ENCODE results near the gene FCRLB. TPM values are rescaled to one million over a fixed set of nuclear protein-coding genes. Genes with fewer than 3 reads are reported as not detected.

FCRLB gene
- total and polyA plus RNA-seq, 2 donors (not counting 1 experiment from before 2014, with no cell fraction given) = 3.8 to 6.4 TPM

- no peak overlapping the region for H3K4me2 ChIP-seq (replicated peaks; ENCODE audit: low read depth, low read length, poor library complexity, severe bottlenecking)
- TF ChIP-seq CTCF (IDR thresholded peaks at IDR 0.05) (no peak), EZH2 (IDR thresholded peaks at IDR 0.05; ENCODE audit: borderline replicate concordance, insufficient read depth, low read depth, low read length, poor library complexity, severe bottlenecking) (no peak)
- H3K9ac ChIP-seq (ENCODE audit: low read length) = no peak overlapping the region
- H3K4me1 Mint-ChIP-seq = peaks cover 34% of the 10 kb centered on the region
- H3K36me3 ChIP-seq (replicated peaks in 1 of 2; ENCODE audit: control extremely low read depth in 1 of 2, control insufficient read depth in 1 of 2, extremely low read depth in 1 of 2, insufficient read depth in 2 of 2, low read length in 1 of 2) = peaks cover 5 to 6% of the 10 kb centered on the region in 2 experiments
- POLR2A ChIA-PET = no interaction called here
- H2AFZ ChIP-seq (ENCODE audit: insufficient read depth, low read depth, low read length, poor library complexity, severe bottlenecking) = no peak overlapping the region
- no peaks in the 10 kb centered on the region for H3K9me3 ChIP-seq (ENCODE audit: control extremely low read depth in 1 of 3, control insufficient read depth in 2 of 3, insufficient read depth in 1 of 3, low read length in 2 of 3)
- no peak overlapping the region for H3K4me3 ChIP-seq (ENCODE audit: control extremely low read depth in 1 of 5, extremely low read depth in 1 of 5, insufficient read depth in 1 of 5, low read depth in 2 of 5, low read length in 4 of 5)
- DNase-seq (no peak), ATAC-seq (ENCODE audit: low read depth) (no peak)
- peak overlapping the region; percentile 54 for H3K4me3 Mint-ChIP-seq
- no peaks in the 10 kb centered on the region for H3K27me3 ChIP-seq (replicated peaks in 1 of 4; ENCODE audit: control extremely low read depth in 1 of 4, control insufficient read depth in 3 of 4, insufficient read depth in 4 of 4, low read length in 3 of 4)
- no peaks in the 10 kb centered on the region for H4K20me1 ChIP-seq (ENCODE audit: control insufficient read depth, insufficient read depth, low read length, poor library complexity, severe bottlenecking)
- peaks cover 8% of the 10 kb centered on the region for H3K27me3 Mint-ChIP-seq
- intact Hi-C loops (cut with micrococcal nuclease) = loop anchor here (2.0 to 10.0 kb wide), 3 partner anchors 15 to 1823 kb away; partner anchors contain the start of gene TAGLN2
- H3K27ac Mint-ChIP-seq = peak overlapping the region; percentile 22
- H3K27ac ChIP-seq (ENCODE audit: low read length in 2 of 2) = no peak overlapping the region
- no CpG with 5 or more reads among the region's 6 CpGs for WGBS (ENCODE audit: insufficient coverage)
- H3K4me1 ChIP-seq (ENCODE audit: control insufficient read depth in 2 of 2, insufficient read depth in 2 of 2, low read length in 2 of 2) = peaks cover 18 to 27% of the 10 kb centered on the region in 2 donors
- CTCF ChIA-PET = interaction anchor here (1.0 to 3.8 kb wide), 3 partner anchors 8 to 259 kb away, joined by 3 to 56 read pairs (median 4); no protein-coding TSS in a partner anchor
- peaks cover 31% of the 10 kb centered on the region for H3K79me2 ChIP-seq (ENCODE audit: control insufficient read depth, insufficient read depth, low read length)
- no peaks in the 10 kb centered on the region for H3K9me3 Mint-ChIP-seq (ENCODE audit: insufficient read depth)
These were observed 26.5 kb downstream of the FCRLB start for GRCh38 chr1:161747801-161748200.

Measured in B cell (primary cell).